Stimulated activated naive CD8-positive, alpha-beta T cell treated with anti-CD3 and anti-CD28 coated beads, Interleukin-15, amount 100 ng/mL, for 72 hours (primary cell): ENCODE results near the gene AKAP6.
"Not testable (repeated sequence)": the region's sequence is repeated elsewhere in the genome, so short reads cannot be mapped to it uniquely, and the experiment has no call there.

Experiments used
- ATAC-seq: fragments of 150-1000 bp; cut with Tn5 transposase; 2 replicates; pipeline ENCODE4 v1.10.0; 2021; ENCODE audit warnings: mild to moderate bottlenecking, moderate library complexity
- DNase-seq, 2 donors: peaks; one replicate each; pipeline ENCODE4 v3.0.0; 2021 to 2022
- H3K27ac Mint-ChIP-seq, 2 donors: one replicate each; pipeline ENCODE4 v1.8.0; 2022; ENCODE audit warnings: mild to moderate bottlenecking in 2 of 2, mixed read lengths in 2 of 2, moderate library complexity in 2 of 2
- H3K27me3 Mint-ChIP-seq: one replicate; pipeline ENCODE4 v1.8.0; 2022; ENCODE audit warnings: mixed read lengths
- H3K4me1 Mint-ChIP-seq: one replicate; pipeline ENCODE4 v1.8.0; 2022; ENCODE audit warnings: mild to moderate bottlenecking, mixed read lengths
- H3K4me3 Mint-ChIP-seq, 2 donors: one replicate each; pipeline ENCODE4 v1.8.0; 2022; ENCODE audit warnings: mild to moderate bottlenecking in 2 of 2, mixed read lengths in 2 of 2, moderate library complexity in 1 of 2
- H3K9me3 Mint-ChIP-seq, 2 donors: one replicate each; pipeline ENCODE4 v1.8.0; 2022; ENCODE audit warnings: mixed read lengths in 2 of 2

AKAP6 gene

GRCh38 chr14:32349322-32349721 is 20.2 kb downstream of the AKAP6 start:
- Mint-ChIP-seq H3K27me3 (no peaks in the 10 kb centered on the region), H3K4me3 (no peak overlapping the region), H3K27ac (no peak overlapping the region), H3K9me3 (no peaks in the 10 kb centered on the region), H3K4me1 (no peaks in the 10 kb centered on the region)
- ATAC-seq (no peak), DNase-seq (no peak)

- Mint-ChIP-seq H3K27ac (no peak overlapping the region), H3K4me1 (no peaks in the 10 kb centered on the region), H3K27me3 (no peaks in the 10 kb centered on the region), H3K9me3 (no peaks in the 10 kb centered on the region), H3K4me3 (no peak overlapping the region)
- peak; percentile 75 for ATAC-seq
- DNase-seq, result no peak
These were observed 20.9 kb downstream of the AKAP6 start for GRCh38 chr14:32350020-32350419.

DNA sequence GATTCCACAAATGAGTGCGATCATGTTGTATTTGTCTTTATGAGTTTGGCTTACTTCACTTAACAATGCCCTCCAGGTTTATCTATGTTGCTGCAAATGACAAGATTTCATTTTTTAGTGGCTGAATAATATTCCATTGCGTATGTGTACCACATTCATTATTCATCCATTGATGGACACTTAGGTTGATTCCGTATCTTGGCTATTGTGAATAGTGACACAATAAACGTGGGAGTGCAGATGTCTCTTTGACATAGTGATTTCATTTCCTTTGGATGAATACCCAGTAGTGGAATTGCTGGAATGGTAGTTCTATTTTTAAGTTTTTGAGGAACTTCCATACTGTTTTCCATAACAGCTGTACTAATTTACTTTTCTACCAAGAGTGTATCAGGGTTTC is 23.5 kb downstream of the AKAP6 start:
- H3K4me1 Mint-ChIP-seq, result no peaks in the 10 kb centered on the region
- H3K4me3 Mint-ChIP-seq, result no peak overlapping the region
- no peaks in the 10 kb centered on the region for H3K27me3 Mint-ChIP-seq
- no peaks in the 10 kb centered on the region for H3K9me3 Mint-ChIP-seq
- no peak overlapping the region for H3K27ac Mint-ChIP-seq
- ATAC-seq (no peak), DNase-seq (no peak)

DNA sequence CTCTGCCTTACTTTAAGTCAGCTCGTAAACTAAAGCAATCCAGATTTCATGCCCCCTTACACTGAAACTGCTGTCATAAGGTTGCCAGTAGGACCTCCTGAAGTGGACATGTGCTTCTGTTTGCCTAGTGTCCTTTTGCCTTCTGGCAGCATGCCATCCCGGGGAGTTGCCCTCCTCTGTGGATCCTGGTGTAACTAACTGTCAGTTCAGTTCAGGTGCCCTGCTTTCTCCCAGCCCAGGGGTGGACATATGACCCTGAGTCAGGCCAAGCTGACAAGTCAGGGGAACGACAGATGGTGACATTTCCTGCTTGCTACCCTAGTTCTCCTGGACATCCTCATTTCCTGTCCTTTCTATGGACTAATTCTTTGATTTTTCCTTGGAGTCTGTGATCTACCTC is 25.6 kb downstream of the AKAP6 start:
- Mint-ChIP-seq H3K4me3 (no peak overlapping the region), H3K27me3 (no peaks in the 10 kb centered on the region), H3K9me3 (no peaks in the 10 kb centered on the region), H3K27ac (no peak overlapping the region), H3K4me1 (no peaks in the 10 kb centered on the region)
- no peak for DNase-seq
- no peak for ATAC-seq

GRCh38 chr14:32358781-32359180 is 29.7 kb downstream of the AKAP6 start:
- Mint-ChIP-seq H3K4me1 (no peaks in the 10 kb centered on the region), H3K4me3 (no peak overlapping the region), H3K27ac (no peak overlapping the region), H3K27me3 (no peaks in the 10 kb centered on the region), H3K9me3 (no peaks in the 10 kb centered on the region)
- ATAC-seq (no peak), DNase-seq (no peak)

DNA sequence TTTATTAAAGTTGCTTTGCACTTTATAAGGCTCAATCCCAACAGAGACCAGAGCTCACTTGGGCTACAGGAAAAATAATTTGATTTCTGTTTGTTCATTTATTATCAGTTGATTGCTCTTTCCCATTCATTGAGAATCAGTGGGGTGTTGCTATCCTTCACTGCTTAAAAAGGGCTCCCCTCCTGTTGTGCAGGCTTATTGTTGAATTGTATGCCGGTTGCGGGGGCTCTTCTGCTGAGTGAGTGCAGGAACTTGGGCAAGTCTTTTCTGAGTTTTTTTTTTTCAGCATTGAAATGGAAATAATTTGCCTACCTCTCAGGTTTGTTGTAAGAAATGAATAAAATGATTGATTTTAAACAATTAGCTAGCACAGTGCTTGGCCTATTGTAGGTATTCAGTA is 32.6 kb downstream of the AKAP6 start:
- no peak for ATAC-seq
- no peak overlapping the region for H3K27ac Mint-ChIP-seq
- H3K9me3 Mint-ChIP-seq, result no peaks in the 10 kb centered on the region
- no peak overlapping the region for H3K4me3 Mint-ChIP-seq
- no peak for DNase-seq
- no peaks in the 10 kb centered on the region for H3K27me3 Mint-ChIP-seq
- H3K4me1 Mint-ChIP-seq, result no peaks in the 10 kb centered on the region

GRCh38 chr14:32363761-32364160 is 34.7 kb downstream of the AKAP6 start:
- Mint-ChIP-seq H3K9me3 (no peaks in the 10 kb centered on the region), H3K4me1 (no peaks in the 10 kb centered on the region), H3K27ac (peak overlapping the region in 1 of 2 donors; percentile 59), H3K4me3 (no peak overlapping the region), H3K27me3 (no peaks in the 10 kb centered on the region)
- DNase-seq (no peak), ATAC-seq (no peak)

DNA sequence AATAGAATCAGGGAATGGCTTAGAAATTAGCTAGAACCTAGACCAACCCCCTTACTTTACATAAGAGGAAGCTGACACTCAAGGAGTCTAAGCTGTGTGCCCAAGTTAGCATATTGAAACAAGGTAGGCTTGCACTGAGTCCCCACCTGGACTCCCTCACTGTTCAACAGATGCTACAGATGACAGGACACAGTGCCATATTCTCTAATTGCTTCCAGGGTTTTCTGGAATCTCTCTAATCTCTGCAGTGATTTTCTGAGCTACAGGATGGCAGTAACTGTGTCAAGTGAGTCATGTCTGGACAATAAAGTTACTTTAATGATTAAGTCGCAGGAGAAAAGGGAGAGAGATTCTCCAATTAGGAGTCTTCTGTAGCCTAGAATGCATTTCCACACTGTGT is 35.8 kb downstream of the AKAP6 start:
- no peak overlapping the region for H3K4me3 Mint-ChIP-seq
- H3K9me3 Mint-ChIP-seq, result no peaks in the 10 kb centered on the region
- DNase-seq (no peak), ATAC-seq (no peak)
- H3K27me3 Mint-ChIP-seq, result no peaks in the 10 kb centered on the region
- H3K27ac Mint-ChIP-seq, result no peak overlapping the region
- no peaks in the 10 kb centered on the region for H3K4me1 Mint-ChIP-seq

DNA sequence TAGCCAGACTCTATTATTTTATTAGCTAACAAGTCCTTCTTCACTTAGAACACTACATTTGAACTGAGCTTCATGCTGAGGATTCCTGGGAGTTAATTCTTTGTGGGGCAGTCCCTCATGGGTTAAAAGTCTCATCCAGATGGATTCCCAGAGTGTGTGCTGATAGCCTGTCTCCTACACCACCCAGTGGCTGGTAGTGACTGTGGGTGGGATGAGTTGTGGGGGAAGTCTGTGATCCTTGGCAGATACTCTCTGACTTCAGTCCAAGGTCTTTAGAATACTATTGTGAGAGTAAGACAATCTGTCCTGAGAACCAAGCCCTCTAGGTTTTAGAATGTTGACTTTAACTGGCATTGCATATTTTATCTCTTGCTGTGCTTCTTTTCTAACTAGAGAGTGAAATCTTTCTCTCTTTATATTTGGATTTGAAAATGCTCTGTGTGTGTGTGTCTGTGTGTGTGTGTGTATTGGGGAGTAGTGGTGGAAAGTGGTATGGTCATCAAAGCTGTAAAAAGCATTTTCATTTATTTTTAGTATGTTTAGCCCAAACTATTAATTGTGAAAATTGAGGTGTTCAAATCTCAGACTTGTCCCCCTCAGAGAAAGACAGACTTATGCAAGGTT is 37.3 kb downstream of the AKAP6 start:
- Mint-ChIP-seq H3K4me1 (peaks cover 8% of the 10 kb centered on the region), H3K27me3 (no peaks in the 10 kb centered on the region), H3K27ac (peak overlapping the region in 1 of 2 donors; percentile 79), H3K9me3 (no peaks in the 10 kb centered on the region), H3K4me3 (no peak overlapping the region)
- DNase-seq (no peak), ATAC-seq (no peak)

GRCh38 chr14:32366986-32367385 is 37.9 kb downstream of the AKAP6 start:
- Mint-ChIP-seq H3K9me3 (no peaks in the 10 kb centered on the region), H3K27ac (no peak overlapping the region), H3K4me1 (peaks cover 8% of the 10 kb centered on the region), H3K27me3 (no peaks in the 10 kb centered on the region), H3K4me3 (no peak overlapping the region)
- ATAC-seq (no peak), DNase-seq (no peak)

GRCh38 chr14:32367516-32367915 is 38.4 kb downstream of the AKAP6 start:
- DNase-seq (no peak), ATAC-seq (no peak)
- no peak overlapping the region for H3K4me3 Mint-ChIP-seq
- H3K27ac Mint-ChIP-seq, result no peak overlapping the region
- peaks cover 8% of the 10 kb centered on the region for H3K4me1 Mint-ChIP-seq
- H3K27me3 Mint-ChIP-seq, result no peaks in the 10 kb centered on the region
- H3K9me3 Mint-ChIP-seq, result no peaks in the 10 kb centered on the region

DNA sequence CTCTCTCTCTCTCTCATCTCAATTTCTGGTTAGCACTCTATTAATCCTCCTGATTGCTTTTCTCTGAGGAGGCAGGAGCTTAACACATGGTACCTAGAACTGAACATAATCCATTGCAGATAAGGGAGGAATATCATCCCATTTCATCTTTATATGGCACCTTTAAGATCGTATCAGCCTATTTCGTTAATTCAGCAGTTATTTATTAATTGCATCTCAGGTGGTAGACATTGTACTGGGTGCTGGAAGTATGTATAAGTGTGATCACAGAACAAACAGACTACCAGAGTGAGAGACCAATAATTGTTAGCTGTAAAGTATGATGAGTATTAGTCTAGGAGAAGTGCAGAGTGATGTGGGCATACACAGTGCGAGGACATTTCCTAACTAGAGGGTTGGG is 39.0 kb downstream of the AKAP6 start:
- ATAC-seq, result no peak
- Mint-ChIP-seq H3K27me3 (no peaks in the 10 kb centered on the region), H3K4me3 (no peak overlapping the region), H3K4me1 (peaks cover 8% of the 10 kb centered on the region), H3K27ac (no peak overlapping the region), H3K9me3 (no peaks in the 10 kb centered on the region)
- DNase-seq, result no peak

GRCh38 chr14:32370714-32371113 is 41.6 kb downstream of the AKAP6 start:
- Mint-ChIP-seq H3K4me3 (no peak overlapping the region), H3K27me3 (no peaks in the 10 kb centered on the region), H3K9me3 (no peaks in the 10 kb centered on the region), H3K27ac (no peak overlapping the region), H3K4me1 (peaks cover 8% of the 10 kb centered on the region)
- ATAC-seq, result no peak
- no peak for DNase-seq

GRCh38 chr14:32372154-32372553 is 43.1 kb downstream of the AKAP6 start:
- Mint-ChIP-seq H3K27ac (peak overlapping the region in 1 of 2 donors; percentile 44), H3K4me1 (peaks cover 8% of the 10 kb centered on the region), H3K9me3 (no peaks in the 10 kb centered on the region), H3K27me3 (no peaks in the 10 kb centered on the region), H3K4me3 (no peak overlapping the region)
- ATAC-seq, result no peak
- DNase-seq, result no peak

- not testable (repeated sequence) for H3K27me3 Mint-ChIP-seq, DNase-seq, H3K27ac Mint-ChIP-seq, H3K4me1 Mint-ChIP-seq, ATAC-seq, H3K4me3 Mint-ChIP-seq, H3K9me3 Mint-ChIP-seq
These were observed 44.1 kb downstream of the AKAP6 start for GRCh38 chr14:32373174-32373573.

DNA sequence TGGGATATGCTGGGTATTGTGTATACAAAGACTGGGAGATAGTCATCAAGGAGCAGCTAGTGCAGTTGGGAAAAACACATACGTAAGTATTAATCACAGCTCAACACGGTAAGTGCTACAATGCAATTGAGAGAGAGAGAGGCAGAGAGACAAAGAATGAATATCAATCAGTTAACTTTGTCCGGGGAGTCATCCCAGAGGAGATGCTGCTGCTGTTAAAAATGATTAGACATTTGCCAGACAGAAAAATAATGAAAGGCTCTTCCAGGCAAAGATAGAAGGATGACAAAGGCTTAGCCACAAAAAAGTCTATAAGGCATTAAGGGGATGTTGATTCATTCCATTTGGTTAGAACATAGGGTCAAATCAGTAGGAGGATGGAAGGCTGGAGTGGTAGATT is 45.1 kb downstream of the AKAP6 start:
- H3K4me1 Mint-ChIP-seq, result peaks cover 8% of the 10 kb centered on the region
- H3K4me3 Mint-ChIP-seq, result no peak overlapping the region
- ATAC-seq, result no peak
- DNase-seq, result no peak
- H3K27ac Mint-ChIP-seq, result no peak overlapping the region
- H3K9me3 Mint-ChIP-seq, result no peaks in the 10 kb centered on the region
- H3K27me3 Mint-ChIP-seq, result no peaks in the 10 kb centered on the region

- no peak for ATAC-seq
- Mint-ChIP-seq H3K9me3 (no peaks in the 10 kb centered on the region), H3K27ac (no peak overlapping the region), H3K4me1 (peaks cover 9% of the 10 kb centered on the region), H3K27me3 (no peaks in the 10 kb centered on the region), H3K4me3 (no peak overlapping the region)
- DNase-seq, result no peak
These were observed 46.6 kb downstream of the AKAP6 start for GRCh38 chr14:32375663-32376062.
